DOHH2 (cell line): ENCODE data around the gene PRCD.

Experiments used
- H3F3A ChIP-seq: fragments of 200-600 bp; sonication (generic), shearing (Covaris generic); 2 replicates; pipeline ENCODE4 v1.6.0; 2016; ENCODE audit warnings: antibody characterized with exemption, mild to moderate bottlenecking; ENCODE audit not compliant: control insufficient read depth, insufficient read depth
- H3K27ac ChIP-seq: fragments of 200-600 bp; sonication (generic); 2 replicates; pipeline ENCODE4 v1.5.1; 2014; ENCODE audit warnings: low read depth, mild to moderate bottlenecking, low read length, moderate library complexity
- H3K27me3 ChIP-seq: fragments of 200-600 bp; sonication (generic); 2 replicates; pipeline ENCODE4 v1.6.1; 2014; ENCODE audit warnings: mild to moderate bottlenecking, low read length, mixed read lengths; ENCODE audit not compliant: control insufficient read depth
- H3K36me3 ChIP-seq: fragments of 200-600 bp; sonication (generic); 2 replicates; pipeline ENCODE4 v1.6.1; 2014; ENCODE audit warnings: mild to moderate bottlenecking, low read length, moderate library complexity, mixed read lengths; ENCODE audit not compliant: control insufficient read depth
- H3K4me1 ChIP-seq: fragments of 200-600 bp; sonication (generic); 2 replicates; pipeline ENCODE4 v1.6.1; 2014; ENCODE audit warnings: mild to moderate bottlenecking, low read length, mixed read lengths; ENCODE audit not compliant: control insufficient read depth
- H3K4me2 ChIP-seq: fragments of 200-600 bp; sonication (generic); 2 replicates; pipeline ENCODE4 v1.6.0; 2014; ENCODE audit warnings: mild to moderate bottlenecking, low read length, moderate library complexity
- H3K4me3 ChIP-seq: fragments of 200-600 bp; sonication (generic); 2 replicates; pipeline ENCODE4 v1.5.1; 2014; ENCODE audit warnings: mild to moderate bottlenecking, low read length, mixed read lengths
- H3K79me2 ChIP-seq: fragments of 200-600 bp; sonication (generic); 2 replicates; pipeline ENCODE4 v1.6.1; 2014; ENCODE audit warnings: mild to moderate bottlenecking, low read length, mixed read lengths; ENCODE audit not compliant: control insufficient read depth
- H3K9me2 ChIP-seq: fragments of 200-600 bp; sonication (generic); replicated peaks from 2 replicates; pipeline ENCODE4 v1.6.1; 2014; ENCODE audit warnings: mild to moderate bottlenecking, low read length, mixed read lengths; ENCODE audit not compliant: control insufficient read depth
- H3K9me3 ChIP-seq: fragments of 200-600 bp; sonication (generic); 2 replicates; pipeline ENCODE4 v1.6.1; 2014; ENCODE audit warnings: antibody characterized with exemption, low read length, mixed read lengths; ENCODE audit not compliant: control insufficient read depth, insufficient read depth
- H4K20me1 ChIP-seq: fragments of 200-600 bp; sonication (generic); 2 replicates; pipeline ENCODE4 v1.6.0; 2014; ENCODE audit warnings: low read depth, mild to moderate bottlenecking, antibody characterized with exemption, low read length, moderate library complexity; ENCODE audit not compliant: control insufficient read depth, insufficient read depth
- CTCF ChIP-seq: fragments of 200-600 bp; sonication (generic); IDR thresholded peaks from one replicate; pipeline ENCODE4 v1.5.1; 2014; ENCODE audit warnings: antibody characterized with exemption, mild to moderate bottlenecking, low read depth, low read length; ENCODE audit not compliant: poor library complexity, severe bottlenecking
- EZH2phosphoT487 ChIP-seq: fragments of 200-600 bp; sonication (generic); IDR thresholded peaks from 2 replicates; pipeline ENCODE4 v1.6.1; 2017; ENCODE audit warnings: borderline replicate concordance, mild to moderate bottlenecking, antibody characterized with exemption, low read length, moderate library complexity, mixed read lengths

The PRCD gene

GRCh38 chr17:76495663-76496400, 44.0 kb upstream of the PRCD start:
- peaks cover 87% of the 10 kb centered on the region for H3K4me1 ChIP-seq
- H3K4me2 ChIP-seq: no peak overlapping the region

GRCh38 chr17:76496464-76496863, 43.4 kb upstream of the PRCD start:
- H3K27me3 ChIP-seq: no peaks in the 10 kb centered on the region
- TF ChIP-seq EZH2phosphoT487: no peak
- no peak for TF ChIP-seq CTCF
- no peak overlapping the region for H3K27ac ChIP-seq
- H3F3A ChIP-seq: no peaks in the 10 kb centered on the region; the same call in 1 of the 2 replicates
- no peaks in the 10 kb centered on the region for H3K9me3 ChIP-seq
- H3K4me3 ChIP-seq: no peak overlapping the region
- peaks cover 82% of the 10 kb centered on the region for H3K4me1 ChIP-seq
- H4K20me1 ChIP-seq: no peaks in the 10 kb centered on the region
- no peak overlapping the region for H3K4me2 ChIP-seq
- no peaks in the 10 kb centered on the region for H3K9me2 ChIP-seq
- H3K79me2 ChIP-seq: peaks cover 70% of the 10 kb centered on the region
- H3K36me3 ChIP-seq: peaks cover 28% of the 10 kb centered on the region

More at GRCh38 chr17:76495663-76496400, 44.0 kb upstream of the PRCD start:
- no peak for TF ChIP-seq CTCF
- TF ChIP-seq EZH2phosphoT487: no peak
- Histone ChIP-seq H3K4me3 (no peak overlapping the region), H3F3A (no peaks in the 10 kb centered on the region; the same call in 1 of the 2 replicates), H3K79me2 (peaks cover 67% of the 10 kb centered on the region), H3K36me3 (peaks cover 26% of the 10 kb centered on the region), H4K20me1 (no peaks in the 10 kb centered on the region), H3K27ac (no peak overlapping the region), H3K27me3 (no peaks in the 10 kb centered on the region), H3K9me3 (no peaks in the 10 kb centered on the region), H3K9me2 (no peaks in the 10 kb centered on the region)

GRCh38 chr17:76497699-76497978, 42.2 kb upstream of the PRCD start:
- Histone ChIP-seq H3K27ac (no peak overlapping the region), H3K4me1 (peaks cover 82% of the 10 kb centered on the region), H3K9me2 (no peaks in the 10 kb centered on the region), H3K27me3 (no peaks in the 10 kb centered on the region), H3F3A (no peaks in the 10 kb centered on the region; the same call in 1 of the 2 replicates), H3K4me3 (peak overlapping the region; percentile 95; the same call in 1 of the 2 replicates), H4K20me1 (no peaks in the 10 kb centered on the region), H3K9me3 (no peaks in the 10 kb centered on the region), H3K4me2 (peak overlapping the region; percentile 92), H3K79me2 (peaks cover 67% of the 10 kb centered on the region), H3K36me3 (peaks cover 28% of the 10 kb centered on the region)
- TF ChIP-seq CTCF (no peak), EZH2phosphoT487 (no peak)
